ENCODE results near the gene PPM1B.
"Not testable (repeated sequence)": the region's sequence is repeated elsewhere in the genome, so short reads cannot be mapped to it uniquely, and the experiment has no call there.

The PPM1B gene

DNA sequence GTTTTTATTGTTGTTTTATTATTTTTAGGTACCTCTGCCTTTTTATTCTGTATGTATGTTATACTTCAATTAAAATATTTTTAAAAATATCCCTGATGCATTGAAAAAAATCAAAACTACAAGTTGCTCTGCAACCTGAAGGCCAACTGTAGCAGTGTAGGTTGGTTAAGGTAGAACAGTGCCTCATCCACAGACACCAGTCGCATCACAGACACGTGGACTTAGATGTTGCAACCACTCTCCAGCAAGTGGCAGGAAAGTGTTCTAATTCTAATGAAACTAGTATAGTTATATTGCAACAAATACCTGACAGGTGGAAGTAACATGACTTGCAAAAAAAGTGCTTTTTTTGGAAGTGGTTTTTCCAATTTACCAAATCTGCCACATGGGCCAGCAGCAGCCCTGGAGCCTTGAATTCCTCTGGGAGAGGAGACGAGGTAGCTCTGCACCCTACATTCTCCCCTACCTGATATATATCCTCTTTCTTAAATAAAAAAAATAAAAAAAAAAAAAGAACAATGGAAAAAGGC, 78.2 kb downstream of the PPM1B start:
- Histone ChIP-seq H4K8ac (ENCODE audit: low read depth, low read length) (no peak overlapping the region), H2BK120ac (ENCODE audit: insufficient read depth, low read length, poor library complexity) (peak overlapping the region; percentile 60), H3K36me3 (ENCODE audit: control insufficient read depth in 1 of 2, insufficient read depth in 2 of 2, low read length in 2 of 2) (no peaks in the 10 kb centered on the region), H3K9me3 (ENCODE audit: insufficient read depth, low read depth, low read length) (no peaks in the 10 kb centered on the region), H3K27me3 (ENCODE audit: insufficient read depth, low read length) (no peaks in the 10 kb centered on the region), H2AK5ac (ENCODE audit: low read length) (no peak overlapping the region), H3K9ac (ENCODE audit: low read length) (no peak overlapping the region), H3K14ac (ENCODE audit: low read length) (no peak overlapping the region), H3K79me1 (ENCODE audit: low read length) (no peaks in the 10 kb centered on the region), H3K79me2 (ENCODE audit: control insufficient read depth, insufficient read depth, low read length, poor library complexity) (no peaks in the 10 kb centered on the region), H2BK5ac (ENCODE audit: low read depth, low read length, poor library complexity) (no peak overlapping the region), H3K4me2 (ENCODE audit: low read length) (no peak overlapping the region), H3K4me3 (ENCODE audit: low read depth, low read length) (no peak overlapping the region), H4K91ac (ENCODE audit: low read depth, low read length) (no peak overlapping the region), H4K12ac (ENCODE audit: low read depth, low read length) (no peak overlapping the region), H3K23ac (ENCODE audit: low read length) (no peak overlapping the region), H2AFZ (ENCODE audit: insufficient read depth, low read length, poor library complexity) (no peak overlapping the region), H2BK12ac (ENCODE audit: low read length) (no peak overlapping the region), H3K18ac (ENCODE audit: low read length) (no peak overlapping the region), H3K4me1 (ENCODE audit: control insufficient read depth in 1 of 2, insufficient read depth in 2 of 2, low read length in 2 of 2) (peaks cover 0 to 7% of the 10 kb centered on the region in 2 experiments), H3K27ac (ENCODE audit: low read depth, low read length) (no peak overlapping the region), H3K4ac (ENCODE audit: low read depth, low read length) (no peak overlapping the region)
- DNase-seq = peak; percentile 19 to 42
- no CpG with 5 or more reads among the region's 3 CpGs for WGBS (ENCODE audit: extremely low coverage, insufficient coverage, insufficient read length)

DNA sequence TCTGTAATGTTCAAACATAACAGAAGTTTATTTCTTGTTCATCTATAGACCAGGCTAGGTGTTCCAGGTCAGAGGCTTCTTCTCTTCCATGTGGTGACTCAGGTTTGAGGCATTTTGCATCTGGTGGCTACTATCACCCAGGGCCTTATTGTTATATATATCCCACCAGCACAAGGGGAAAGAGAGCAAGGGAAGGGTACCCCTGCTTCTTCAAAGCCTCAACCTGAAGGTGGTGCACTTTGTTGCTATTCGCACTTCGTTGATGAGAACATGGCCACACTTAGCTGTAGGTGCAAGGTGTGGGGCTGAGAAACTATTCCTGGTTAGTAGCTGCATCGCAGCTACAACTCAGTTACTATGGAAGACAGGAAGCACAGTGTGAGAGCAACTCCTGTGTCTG, 79.2 kb downstream of the PPM1B start:
- no peak overlapping the region for H3K4me2 ChIP-seq (ENCODE audit: low read length)
- no peak overlapping the region for H3K14ac ChIP-seq (ENCODE audit: low read length)
- H4K91ac ChIP-seq (ENCODE audit: low read depth, low read length) = no peak overlapping the region
- no peak overlapping the region for H3K4ac ChIP-seq (ENCODE audit: low read depth, low read length)
- no peak overlapping the region for H2BK120ac ChIP-seq (ENCODE audit: insufficient read depth, low read length, poor library complexity)
- no peak overlapping the region for H2AFZ ChIP-seq (ENCODE audit: insufficient read depth, low read length, poor library complexity)
- H2BK12ac ChIP-seq (ENCODE audit: low read length) = no peak overlapping the region
- no peak overlapping the region for H3K18ac ChIP-seq (ENCODE audit: low read length)
- no peaks in the 10 kb centered on the region for H3K36me3 ChIP-seq (ENCODE audit: control insufficient read depth in 1 of 2, insufficient read depth in 2 of 2, low read length in 2 of 2)
- peaks cover 0 to 7% of the 10 kb centered on the region in 2 experiments for H3K4me1 ChIP-seq (ENCODE audit: control insufficient read depth in 1 of 2, insufficient read depth in 2 of 2, low read length in 2 of 2)
- no peak overlapping the region for H3K23ac ChIP-seq (ENCODE audit: low read length)
- H3K79me1 ChIP-seq (ENCODE audit: low read length) = no peaks in the 10 kb centered on the region
- no peak for DNase-seq
- H4K12ac ChIP-seq (ENCODE audit: low read depth, low read length) = no peak overlapping the region
- no peak overlapping the region for H2AK5ac ChIP-seq (ENCODE audit: low read length)
- H3K4me3 ChIP-seq (ENCODE audit: low read depth, low read length) = no peak overlapping the region
- H3K27me3 ChIP-seq (ENCODE audit: insufficient read depth, low read length) = no peaks in the 10 kb centered on the region
- no peaks in the 10 kb centered on the region for H3K79me2 ChIP-seq (ENCODE audit: control insufficient read depth, insufficient read depth, low read length, poor library complexity)
- no peak overlapping the region for H2BK5ac ChIP-seq (ENCODE audit: low read depth, low read length, poor library complexity)
- H4K8ac ChIP-seq (ENCODE audit: low read depth, low read length) = no peak overlapping the region
- WGBS (ENCODE audit: extremely low coverage, insufficient coverage, insufficient read length) = no CpG with 5 or more reads among the region's 3 CpGs
- no peak overlapping the region for H3K27ac ChIP-seq (ENCODE audit: low read depth, low read length)
- H3K9me3 ChIP-seq (ENCODE audit: insufficient read depth, low read depth, low read length) = no peaks in the 10 kb centered on the region
- H3K9ac ChIP-seq (ENCODE audit: low read length) = no peak overlapping the region

DNA sequence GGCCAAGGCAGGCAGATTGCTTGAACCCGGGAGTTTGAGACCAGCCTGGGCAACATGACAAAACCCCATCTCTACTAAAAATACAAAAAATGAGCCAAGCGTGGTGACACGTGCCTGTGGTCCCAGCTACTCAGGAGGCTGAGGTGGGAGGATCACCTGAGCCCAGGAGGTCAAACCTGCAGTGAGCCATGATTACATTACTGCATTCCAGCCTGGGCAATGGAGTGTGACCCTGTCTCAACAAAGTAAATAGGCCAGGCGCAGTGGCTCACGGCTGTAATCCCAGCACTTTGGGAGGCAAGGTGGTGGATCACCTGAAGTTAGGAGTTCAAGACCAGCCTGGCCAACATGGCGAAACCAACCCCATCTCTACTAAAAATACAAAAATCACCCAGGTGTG, 80.6 kb downstream of the PPM1B start:
- not testable (repeated sequence) for H3K36me3 ChIP-seq (ENCODE audit: control insufficient read depth in 1 of 2, insufficient read depth in 2 of 2, low read length in 2 of 2); H3K27ac ChIP-seq (ENCODE audit: low read depth, low read length); H3K14ac ChIP-seq (ENCODE audit: low read length); H3K18ac ChIP-seq (ENCODE audit: low read length); H3K4ac ChIP-seq (ENCODE audit: low read depth, low read length); H3K9ac ChIP-seq (ENCODE audit: low read length); H2BK5ac ChIP-seq (ENCODE audit: low read depth, low read length, poor library complexity); H3K27me3 ChIP-seq (ENCODE audit: insufficient read depth, low read length); H2BK120ac ChIP-seq (ENCODE audit: insufficient read depth, low read length, poor library complexity); H3K79me1 ChIP-seq (ENCODE audit: low read length); H3K23ac ChIP-seq (ENCODE audit: low read length); DNase-seq; H3K4me2 ChIP-seq (ENCODE audit: low read length); H4K8ac ChIP-seq (ENCODE audit: low read depth, low read length); H3K9me3 ChIP-seq (ENCODE audit: insufficient read depth, low read depth, low read length); H2AFZ ChIP-seq (ENCODE audit: insufficient read depth, low read length, poor library complexity); H3K4me1 ChIP-seq (ENCODE audit: control insufficient read depth in 1 of 2, insufficient read depth in 2 of 2, low read length in 2 of 2); H3K79me2 ChIP-seq (ENCODE audit: control insufficient read depth, insufficient read depth, low read length, poor library complexity); H4K91ac ChIP-seq (ENCODE audit: low read depth, low read length); H3K4me3 ChIP-seq (ENCODE audit: low read depth, low read length); H2AK5ac ChIP-seq (ENCODE audit: low read length); H4K12ac ChIP-seq (ENCODE audit: low read depth, low read length); H2BK12ac ChIP-seq (ENCODE audit: low read length)
- WGBS (ENCODE audit: extremely low coverage, insufficient coverage, insufficient read length) = no CpG with 5 or more reads among the region's 6 CpGs

DNA sequence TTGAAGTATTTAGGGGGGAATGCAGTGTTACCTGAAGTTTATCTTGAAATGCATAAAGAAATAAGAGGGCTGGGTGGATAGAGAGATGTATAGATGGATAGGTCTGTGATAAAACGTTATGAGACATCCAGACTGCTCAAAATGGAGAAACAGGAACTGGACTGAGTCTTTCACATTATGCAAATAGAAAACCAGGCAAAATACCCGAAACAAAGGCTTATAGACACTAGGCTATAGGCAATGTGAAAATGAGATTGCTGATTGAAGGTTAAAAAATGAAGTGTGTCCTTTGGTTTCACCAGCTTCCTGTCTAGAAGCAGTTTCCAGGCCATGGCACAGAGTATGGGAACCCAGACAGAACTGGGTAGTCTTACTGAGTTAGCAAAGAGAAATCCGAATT, 81.7 kb downstream of the PPM1B start:
- Histone ChIP-seq H2BK12ac (ENCODE audit: low read length) (no peak overlapping the region), H3K9ac (ENCODE audit: low read length) (no peak overlapping the region), H3K14ac (ENCODE audit: low read length) (no peak overlapping the region), H3K79me2 (ENCODE audit: control insufficient read depth, insufficient read depth, low read length, poor library complexity) (no peaks in the 10 kb centered on the region), H3K4me2 (ENCODE audit: low read length) (no peak overlapping the region), H3K27ac (ENCODE audit: low read depth, low read length) (no peak overlapping the region), H3K23ac (ENCODE audit: low read length) (no peak overlapping the region), H4K91ac (ENCODE audit: low read depth, low read length) (no peak overlapping the region), H3K36me3 (ENCODE audit: control insufficient read depth in 1 of 2, insufficient read depth in 2 of 2, low read length in 2 of 2) (no peaks in the 10 kb centered on the region), H3K18ac (ENCODE audit: low read length) (no peak overlapping the region), H3K4ac (ENCODE audit: low read depth, low read length) (no peak overlapping the region), H2BK120ac (ENCODE audit: insufficient read depth, low read length, poor library complexity) (no peak overlapping the region), H3K27me3 (ENCODE audit: insufficient read depth, low read length) (no peaks in the 10 kb centered on the region), H3K79me1 (ENCODE audit: low read length) (no peaks in the 10 kb centered on the region), H3K9me3 (ENCODE audit: insufficient read depth, low read depth, low read length) (peaks cover 2% of the 10 kb centered on the region), H2BK5ac (ENCODE audit: low read depth, low read length, poor library complexity) (no peak overlapping the region), H4K12ac (ENCODE audit: low read depth, low read length) (no peak overlapping the region), H3K4me1 (ENCODE audit: control insufficient read depth in 1 of 2, insufficient read depth in 2 of 2, low read length in 2 of 2) (peaks cover 0 to 7% of the 10 kb centered on the region in 2 experiments), H3K4me3 (ENCODE audit: low read depth, low read length) (no peak overlapping the region), H4K8ac (ENCODE audit: low read depth, low read length) (no peak overlapping the region), H2AK5ac (ENCODE audit: low read length) (no peak overlapping the region), H2AFZ (ENCODE audit: insufficient read depth, low read length, poor library complexity) (no peak overlapping the region)
- no CpG with 5 or more reads among the region's 3 CpGs for WGBS (ENCODE audit: extremely low coverage, insufficient coverage, insufficient read length)
- DNase-seq = no peak

Measured in trophoblast cell (in vitro differentiated cells and primary cell).